Peyer's patch (tissue), 4 donors: ENCODE data around the gene NOL4L. TPM values are rescaled to one million over a fixed set of nuclear protein-coding genes. Genes with fewer than 3 reads are reported as not detected.

ENCODE experiments used
- DNase-seq, 3 donors: peaks; one replicate each; pipeline ENCODE4 v3.0.0-alpha.2; 2017 to 2019
- H3K27ac ChIP-seq, 4 donors: fragments of 200-600 bp; sonication (generic); one replicate each; pipeline ENCODE4 v1.5.1; 2016 to 2019
- H3K27me3 ChIP-seq, 2 donors: fragments of 200-600 bp; sonication (generic); one replicate each; pipeline ENCODE4 v1.5.1; 2019
- H3K36me3 ChIP-seq, 3 donors: fragments of 200-600 bp; sonication (generic); one replicate each; pipeline ENCODE4 v1.5.1; 2016 to 2019
- H3K4me1 ChIP-seq, 4 donors: fragments of 200-600 bp; sonication (generic); one replicate each; pipeline ENCODE4 v1.5.1; 2016 to 2019
- H3K4me3 ChIP-seq, 4 donors: fragments of 200-600 bp; sonication (generic); 1 replicate in 3 of 4; 2 replicates in 1 of 4; pipeline ENCODE4 v1.5.1; 2016 to 2019; ENCODE audit warnings: mild to moderate bottlenecking in 1 of 4
- H3K9me3 ChIP-seq, 4 donors: fragments of 200-600 bp; sonication (generic); one replicate each; pipeline ENCODE4 v1.5.1; 2016 to 2019; ENCODE audit warnings: mild to moderate bottlenecking in 1 of 4
- POLR2A ChIP-seq, 2 donors: fragments of 450-650 bp; IDR thresholded peaks; one replicate each; pipeline ENCODE4 v1.5.1; 2017; ENCODE audit warnings: antibody characterized with exemption in 2 of 2, mild to moderate bottlenecking in 2 of 2, moderate library complexity in 2 of 2
- total RNA-seq, 4 donors: library from RNA; depleted of rRNA; stranded (reverse); fragments of >200 nt; gene quantifications; one replicate each; pipeline ENCODE4 v1.1.0, GENCODE V29; 2016
- TF ChIP-seq, protein P1 (sequence below), 6 experiments: fragments of 450-650 bp in 4 of 6; fragments of 200-600 bp in 2 of 6; sonication (generic) in 1 of 6; IDR thresholded peaks; one replicate each; pipeline ENCODE4 v1.5.1; 2017 to 2019; ENCODE audit warnings: antibody characterized with exemption in 6 of 6, mild to moderate bottlenecking in 3 of 6, moderate library complexity in 1 of 6

The NOL4L gene
- total RNA-seq, 4 donors from 2014 or later: 44.6 to 134 (median 109) TPM

DNA sequence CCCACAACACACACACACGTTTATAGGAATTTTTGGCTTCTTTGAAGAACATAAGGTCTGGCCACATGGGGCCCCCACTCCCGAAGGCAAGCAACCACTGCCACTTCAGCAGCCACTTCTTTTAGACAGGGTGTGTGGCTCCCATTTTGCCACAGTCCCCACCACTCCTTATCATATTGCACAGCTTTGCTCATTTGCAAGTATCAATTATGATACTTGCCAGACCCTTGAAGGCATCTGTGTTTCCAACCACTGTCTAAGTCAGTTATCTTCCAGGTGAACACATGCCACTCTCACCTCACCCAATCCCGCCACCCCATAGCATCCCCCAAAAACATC is 73.1 kb downstream of the NOL4L start:
- no peak overlapping the region for H3K4me3 ChIP-seq
- no peak overlapping the region for H3K27ac ChIP-seq
- TF ChIP-seq POLR2A (IDR thresholded peaks at IDR 0.05): no peak
- TF ChIP-seq, protein P1, sequence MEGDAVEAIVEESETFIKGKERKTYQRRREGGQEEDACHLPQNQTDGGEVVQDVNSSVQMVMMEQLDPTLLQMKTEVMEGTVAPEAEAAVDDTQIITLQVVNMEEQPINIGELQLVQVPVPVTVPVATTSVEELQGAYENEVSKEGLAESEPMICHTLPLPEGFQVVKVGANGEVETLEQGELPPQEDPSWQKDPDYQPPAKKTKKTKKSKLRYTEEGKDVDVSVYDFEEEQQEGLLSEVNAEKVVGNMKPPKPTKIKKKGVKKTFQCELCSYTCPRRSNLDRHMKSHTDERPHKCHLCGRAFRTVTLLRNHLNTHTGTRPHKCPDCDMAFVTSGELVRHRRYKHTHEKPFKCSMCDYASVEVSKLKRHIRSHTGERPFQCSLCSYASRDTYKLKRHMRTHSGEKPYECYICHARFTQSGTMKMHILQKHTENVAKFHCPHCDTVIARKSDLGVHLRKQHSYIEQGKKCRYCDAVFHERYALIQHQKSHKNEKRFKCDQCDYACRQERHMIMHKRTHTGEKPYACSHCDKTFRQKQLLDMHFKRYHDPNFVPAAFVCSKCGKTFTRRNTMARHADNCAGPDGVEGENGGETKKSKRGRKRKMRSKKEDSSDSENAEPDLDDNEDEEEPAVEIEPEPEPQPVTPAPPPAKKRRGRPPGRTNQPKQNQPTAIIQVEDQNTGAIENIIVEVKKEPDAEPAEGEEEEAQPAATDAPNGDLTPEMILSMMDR (IDR thresholded peaks at IDR 0.05): no peak
- no peaks in the 10 kb centered on the region for H3K36me3 ChIP-seq
- no peaks in the 10 kb centered on the region for H3K9me3 ChIP-seq
- no peaks in the 10 kb centered on the region for H3K27me3 ChIP-seq
- H3K4me1 ChIP-seq: peaks cover 0 to 7% (median 2%) of the 10 kb centered on the region in 4 donors
- no peak for DNase-seq

DNA sequence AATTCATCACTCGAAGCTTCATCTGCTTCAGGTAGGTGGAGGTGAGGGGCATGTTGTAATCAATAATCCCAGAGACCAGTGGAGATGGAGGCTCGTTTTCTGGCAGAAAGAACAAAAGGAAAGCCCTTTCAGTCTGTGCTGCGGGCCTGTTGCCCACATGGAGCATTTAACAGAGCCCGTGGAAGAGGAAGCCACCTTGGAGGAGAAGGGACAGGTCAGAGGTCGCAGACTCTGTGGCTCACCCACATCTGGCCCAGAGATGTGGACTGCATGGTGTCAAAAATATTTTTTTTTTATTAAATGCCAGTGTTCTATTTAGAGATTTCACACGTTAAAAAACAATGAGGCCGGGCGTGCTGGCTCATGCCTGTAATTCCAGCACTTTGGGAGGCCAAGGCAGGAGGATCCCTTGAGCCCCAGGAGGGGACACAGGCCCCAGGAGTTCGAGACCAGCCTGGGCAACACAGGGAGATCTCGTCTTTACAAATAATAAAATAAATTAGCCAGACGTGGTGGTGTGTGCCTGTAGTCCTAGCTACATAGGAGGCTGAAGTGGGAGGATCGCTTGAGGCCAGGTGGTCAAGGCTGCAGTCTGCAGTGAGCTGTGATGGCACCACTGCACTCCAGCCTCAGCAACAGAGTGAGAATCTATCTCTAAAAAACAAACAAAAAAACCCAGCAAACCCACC is 73.6 kb downstream of the NOL4L start:
- Histone ChIP-seq H3K36me3 (no peaks in the 10 kb centered on the region), H3K9me3 (no peaks in the 10 kb centered on the region), H3K4me3 (no peak overlapping the region), H3K27me3 (no peaks in the 10 kb centered on the region), H3K4me1 (peaks cover 0 to 7% (median 2%) of the 10 kb centered on the region in 4 donors), H3K27ac (peak overlapping the region in 1 of 4 donors; percentile 51)
- DNase-seq: no peak
- no peak for TF ChIP-seq POLR2A (IDR thresholded peaks at IDR 0.05)
- TF ChIP-seq, protein P1 (IDR thresholded peaks at IDR 0.05): no peak

DNA sequence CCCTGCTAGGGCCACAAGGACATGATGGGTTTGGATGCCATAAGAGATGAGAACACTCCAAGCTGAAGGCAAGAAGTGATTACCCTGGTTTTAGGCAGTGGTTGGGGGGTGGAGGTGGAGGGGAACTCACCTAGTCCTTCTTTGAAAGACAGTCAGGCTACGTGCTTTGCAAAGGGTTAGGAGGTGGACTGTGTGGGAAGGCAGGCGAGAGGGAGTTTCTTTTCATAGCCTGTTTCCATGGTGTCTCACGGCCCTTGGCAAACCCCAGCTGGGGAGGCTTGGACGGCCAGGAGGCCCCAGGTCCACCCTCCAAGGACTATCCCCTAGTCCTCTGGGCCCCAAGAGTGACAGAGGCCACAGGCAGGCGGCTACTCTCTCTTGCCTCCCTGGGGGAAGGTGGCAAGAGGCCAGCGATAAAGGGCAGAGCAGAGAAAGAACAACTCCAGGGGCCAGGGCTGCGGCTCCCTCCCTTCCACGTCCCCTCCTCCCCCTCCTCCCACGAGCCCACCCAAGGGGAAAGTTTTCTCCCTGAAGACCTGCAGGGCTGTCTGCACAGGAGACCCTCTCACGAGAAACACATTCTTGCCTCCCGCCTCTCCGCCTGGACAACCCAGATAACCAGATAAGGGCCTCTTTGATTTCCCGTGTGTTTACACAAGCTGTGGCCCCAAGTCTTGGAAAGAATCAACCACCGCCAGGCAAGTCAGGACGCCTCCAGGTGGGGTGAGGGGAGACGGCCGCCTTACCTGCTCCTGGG is 74.4 kb downstream of the NOL4L start:
- H3K27ac ChIP-seq: peak overlapping the region in 2 of 4 donors; percentile 18 to 51
- H3K4me3 ChIP-seq: no peak overlapping the region
- H3K36me3 ChIP-seq: no peaks in the 10 kb centered on the region
- no peaks in the 10 kb centered on the region for H3K27me3 ChIP-seq
- peaks cover 0 to 7% (median 2%) of the 10 kb centered on the region in 4 donors for H3K4me1 ChIP-seq
- DNase-seq: no peak
- TF ChIP-seq POLR2A (IDR thresholded peaks at IDR 0.05): no peak
- TF ChIP-seq, protein P1 (IDR thresholded peaks at IDR 0.05): no peak
- no peaks in the 10 kb centered on the region for H3K9me3 ChIP-seq

DNA sequence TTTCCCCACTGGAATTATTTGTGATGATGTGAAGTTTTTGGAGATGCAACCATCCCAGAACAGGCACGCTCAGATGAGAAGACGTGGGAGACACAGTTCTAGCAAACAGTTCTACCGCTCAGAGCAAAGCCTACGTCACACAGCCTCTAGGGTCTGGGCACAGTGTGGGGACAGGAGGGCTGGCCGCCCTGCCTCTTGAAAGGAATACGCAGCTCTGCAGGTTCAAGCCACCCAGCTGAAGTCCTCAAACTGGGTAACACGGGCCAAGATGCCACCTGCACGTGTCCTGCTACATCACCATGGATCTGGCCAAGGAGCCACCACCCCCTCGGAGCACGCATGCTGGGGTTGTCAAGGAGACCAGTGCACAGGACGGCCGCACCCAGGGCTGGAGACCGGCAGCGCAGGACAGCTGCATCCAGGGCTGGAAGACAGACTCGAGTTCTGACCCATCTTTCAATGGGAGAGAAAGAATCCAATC is 75.0 kb downstream of the NOL4L start:
- TF ChIP-seq, protein P1 (IDR thresholded peaks at IDR 0.05): no peak
- TF ChIP-seq POLR2A (IDR thresholded peaks at IDR 0.05): no peak
- Histone ChIP-seq H3K4me1 (peaks cover 0 to 7% (median 2%) of the 10 kb centered on the region in 4 donors), H3K9me3 (no peaks in the 10 kb centered on the region), H3K27me3 (no peaks in the 10 kb centered on the region), H3K4me3 (no peak overlapping the region), H3K27ac (peak overlapping the region in 3 of 4 donors; percentile 3 to 51 (median 18)), H3K36me3 (no peaks in the 10 kb centered on the region)
- no peak for DNase-seq

DNA sequence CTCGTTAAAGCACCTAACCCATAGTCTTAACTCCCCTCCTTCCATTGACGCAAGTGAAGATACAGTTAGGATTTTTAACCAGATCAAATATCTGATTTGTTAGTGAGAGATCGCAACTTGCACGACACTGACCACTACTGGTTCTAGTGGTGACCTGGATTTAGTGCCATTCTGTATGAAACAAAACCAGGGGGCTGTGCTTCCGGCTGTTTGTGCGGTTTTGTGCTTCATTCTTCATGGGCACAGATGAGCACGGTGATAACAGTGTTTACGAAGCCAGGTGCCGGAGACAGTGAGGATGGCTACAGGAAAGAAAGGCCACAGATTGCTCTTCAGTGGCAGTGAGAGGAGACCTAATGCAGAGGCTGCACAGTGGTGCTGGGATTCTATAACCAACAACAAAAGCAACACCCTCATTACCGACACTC is 75.5 kb downstream of the NOL4L start:
- peak overlapping the region in 3 of 4 donors; percentile 3 to 51 (median 18) for H3K27ac ChIP-seq
- no peaks in the 10 kb centered on the region for H3K9me3 ChIP-seq
- no peaks in the 10 kb centered on the region for H3K27me3 ChIP-seq
- H3K36me3 ChIP-seq: no peaks in the 10 kb centered on the region
- DNase-seq: peak in 2 of 3 donors; percentile 73 to 82
- no peak for TF ChIP-seq POLR2A (IDR thresholded peaks at IDR 0.05)
- TF ChIP-seq, protein P1 (IDR thresholded peaks at IDR 0.05): peak in 1 of 6 experiments; percentile 21
- H3K4me3 ChIP-seq: no peak overlapping the region
- peaks cover 0 to 7% (median 2%) of the 10 kb centered on the region in 4 donors for H3K4me1 ChIP-seq
